HL-60 (cell line): ENCODE results near the gene E2F2.

Experiments used
- POLR2AphosphoS5 ChIP-seq: IDR thresholded peaks from 2 replicates; pipeline ENCODE4 v1.6.1; 2012; ENCODE audit warnings: low read depth
- REST ChIP-seq: IDR thresholded peaks from 2 replicates; pipeline ENCODE4 v1.6.1; 2012; ENCODE audit warnings: low read depth; ENCODE audit not compliant: insufficient replicate concordance
- TF ChIP-seq, protein P1 (sequence below): IDR thresholded peaks from one replicate; pipeline ENCODE4 v1.5.1; 2011; ENCODE audit warnings: low read length, control low read depth, inconsistent platforms; ENCODE audit not compliant: insufficient read depth

GRCh38 chr1:23530087-23530746 lies 816 bp downstream of the E2F2 start:
- TF ChIP-seq, protein P1, sequence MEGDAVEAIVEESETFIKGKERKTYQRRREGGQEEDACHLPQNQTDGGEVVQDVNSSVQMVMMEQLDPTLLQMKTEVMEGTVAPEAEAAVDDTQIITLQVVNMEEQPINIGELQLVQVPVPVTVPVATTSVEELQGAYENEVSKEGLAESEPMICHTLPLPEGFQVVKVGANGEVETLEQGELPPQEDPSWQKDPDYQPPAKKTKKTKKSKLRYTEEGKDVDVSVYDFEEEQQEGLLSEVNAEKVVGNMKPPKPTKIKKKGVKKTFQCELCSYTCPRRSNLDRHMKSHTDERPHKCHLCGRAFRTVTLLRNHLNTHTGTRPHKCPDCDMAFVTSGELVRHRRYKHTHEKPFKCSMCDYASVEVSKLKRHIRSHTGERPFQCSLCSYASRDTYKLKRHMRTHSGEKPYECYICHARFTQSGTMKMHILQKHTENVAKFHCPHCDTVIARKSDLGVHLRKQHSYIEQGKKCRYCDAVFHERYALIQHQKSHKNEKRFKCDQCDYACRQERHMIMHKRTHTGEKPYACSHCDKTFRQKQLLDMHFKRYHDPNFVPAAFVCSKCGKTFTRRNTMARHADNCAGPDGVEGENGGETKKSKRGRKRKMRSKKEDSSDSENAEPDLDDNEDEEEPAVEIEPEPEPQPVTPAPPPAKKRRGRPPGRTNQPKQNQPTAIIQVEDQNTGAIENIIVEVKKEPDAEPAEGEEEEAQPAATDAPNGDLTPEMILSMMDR, result no peak
- no peak for TF ChIP-seq POLR2AphosphoS5
- TF ChIP-seq REST, result no peak
